Liver (tissue), 9 donors: ENCODE results near the gene CFAP77. TPM values are rescaled to one million over a fixed set of nuclear protein-coding genes. Genes with fewer than 3 reads are reported as not detected.

Experiments
- DNase-seq: peaks from one replicate; pipeline ENCODE4 v3.0.0-alpha.2; 2017; ENCODE audit warnings: low spot score
- H3K27ac ChIP-seq, 2 donors: one replicate each; pipeline ENCODE4 v1.7.0; 2013; ENCODE audit warnings: inconsistent platforms in 2 of 2, low read length in 2 of 2, control low read depth in 1 of 2, low read depth in 1 of 2, mild to moderate bottlenecking in 1 of 2
- H3K27me3 ChIP-seq, 4 donors: one replicate each; pipeline versions ENCODE4 v1.6.1 to v1.7.0; 2013; ENCODE audit warnings: low read length in 3 of 4, inconsistent platforms in 1 of 4, mild to moderate bottlenecking in 1 of 4, moderate library complexity in 1 of 4; ENCODE audit not compliant: control insufficient read depth in 4 of 4, insufficient read depth in 4 of 4
- H3K36me3 ChIP-seq, 4 donors: one replicate each; pipeline versions ENCODE4 v1.6.1 to v1.7.0; 2013; ENCODE audit warnings: low read length in 3 of 4, mild to moderate bottlenecking in 3 of 4, low read depth in 1 of 4, moderate library complexity in 1 of 4; ENCODE audit not compliant: control insufficient read depth in 4 of 4, insufficient read depth in 3 of 4
- H3K4me1 ChIP-seq, 4 donors: one replicate each; pipeline versions ENCODE4 v1.6.1 to v1.7.0; 2013; ENCODE audit warnings: low read length in 3 of 4, mild to moderate bottlenecking in 3 of 4, moderate library complexity in 1 of 4; ENCODE audit not compliant: control insufficient read depth in 4 of 4, insufficient read depth in 4 of 4
- H3K4me3 ChIP-seq, 3 donors: one replicate each; pipeline versions ENCODE4 v1.6.1 to v1.7.0; 2013; ENCODE audit warnings: low read length in 3 of 3, control low read depth in 1 of 3, low read depth in 1 of 3, mild to moderate bottlenecking in 1 of 3
- H3K9ac ChIP-seq, 2 donors: one replicate each; pipeline ENCODE4 v1.7.0; 2013; ENCODE audit warnings: low read length in 2 of 2, mild to moderate bottlenecking in 2 of 2, moderate library complexity in 2 of 2, control low read depth in 1 of 2, low read depth in 1 of 2
- H3K9me3 ChIP-seq, 4 donors: one replicate each; pipeline versions ENCODE4 v1.6.1 to v1.7.0; 2013; ENCODE audit warnings: low read length in 3 of 4; ENCODE audit not compliant: control insufficient read depth in 4 of 4
- ATF3 ChIP-seq: IDR thresholded peaks from 2 replicates; pipeline ENCODE4 v1.6.1; 2016; ENCODE audit warnings: antibody characterized with exemption
- CTCF ChIP-seq: fragments of 150-350 bp; IDR thresholded peaks from 2 replicates; pipeline ENCODE4 v1.5.1; 2017; ENCODE audit warnings: improper control_type of control experiment, low read depth, low read length; ENCODE audit not compliant: missing input control
- EGR1 ChIP-seq, 2 donors: IDR thresholded peaks; 2 replicates each; pipeline ENCODE4 v1.6.1; 2016 to 2018; ENCODE audit warnings: antibody characterized with exemption in 2 of 2, low read depth in 2 of 2
- FOXA1 ChIP-seq: IDR thresholded peaks from 2 replicates; pipeline ENCODE4 v1.6.1; 2016; ENCODE audit warnings: antibody characterized with exemption
- FOXA2 ChIP-seq: IDR thresholded peaks from 2 replicates; pipeline ENCODE4 v1.6.1; 2016; ENCODE audit warnings: antibody characterized with exemption
- GABPA ChIP-seq, 2 donors: IDR thresholded peaks in 1 of 2; conservative IDR thresholded peaks in 1 of 2; 2 replicates each; pipeline ENCODE4 v1.6.1; 2016; ENCODE audit warnings: antibody characterized with exemption in 2 of 2, mild to moderate bottlenecking in 1 of 2, moderate library complexity in 1 of 2
- HNF4G ChIP-seq: IDR thresholded peaks from 2 replicates; pipeline ENCODE4 v1.6.1; 2016; ENCODE audit warnings: antibody characterized with exemption
- JUND ChIP-seq, 2 donors: IDR thresholded peaks; 2 replicates each; pipeline ENCODE4 v1.6.1; 2016; ENCODE audit warnings: antibody characterized with exemption in 2 of 2
- NR2F2 ChIP-seq: IDR thresholded peaks from 2 replicates; pipeline ENCODE4 v1.6.1; 2016; ENCODE audit warnings: antibody characterized with exemption
- RAD21 ChIP-seq, 2 donors: IDR thresholded peaks; 2 replicates each; pipeline ENCODE4 v1.6.1; 2016; ENCODE audit warnings: antibody characterized with exemption in 2 of 2, mild to moderate bottlenecking in 2 of 2
- REST ChIP-seq: IDR thresholded peaks from 2 replicates; pipeline ENCODE4 v1.6.1; 2016; ENCODE audit warnings: antibody characterized with exemption, mild to moderate bottlenecking
- TAF1 ChIP-seq: conservative IDR thresholded peaks from 2 replicates; pipeline ENCODE4 v1.6.1; 2016; ENCODE audit warnings: antibody characterized with exemption, mild to moderate bottlenecking
- YY1 ChIP-seq: IDR thresholded peaks from 2 replicates; pipeline ENCODE4 v1.6.1; 2016; ENCODE audit warnings: antibody characterized with exemption, mild to moderate bottlenecking
- ZBTB33 ChIP-seq: IDR thresholded peaks from 2 replicates; pipeline ENCODE4 v1.6.1; 2016; ENCODE audit warnings: antibody characterized with exemption
- WGBS: extraction: QIAGEN DNeasy Blood & Tissue Kit; methylation state at CpG from one replicate; pipeline ENCODE4 v1.1.7; 2013; 5-methylcytosine and 5-hydroxymethylcytosine counted together
- polyA plus RNA-seq, 2 donors: library from polyadenylated mRNA; stranded (reverse) in 1 of 2; unstranded in 1 of 2; fragments of 200-250 nt in 1 of 2; fragments of >200 nt in 1 of 2; fragmentation: Nextera tagmentation in 1 of 2; extraction: Ambion mirVana in 1 of 2; gene quantifications; one replicate each; pipeline versions ENCODE4 v1.2.1 to v1.2.3, GENCODE V29; 2013 to 2015
- total RNA-seq, 2 donors: library from RNA; depleted of rRNA; stranded (reverse); fragments of >200 nt; gene quantifications; one replicate each; pipeline ENCODE4 v1.2.3, GENCODE V29; 2014
- donor health status: healthy.
- donor health status: healthy.
- donor health status: healthy.
- donor health status: healthy.
- donor health status: healthy.

Gene CFAP77
- total and polyA plus RNA-seq, 4 donors = not detected

- DNase-seq = no peak
- no peaks in the 10 kb centered on the region for H3K4me1 ChIP-seq
- no peak for TF ChIP-seq ZBTB33
- no peak for TF ChIP-seq EGR1 (IDR thresholded peaks at IDR 0.05; ENCODE audit: low read depth in 2 of 2)
- TF ChIP-seq CTCF = no peak
- TF ChIP-seq FOXA1 = no peak
- no peak for TF ChIP-seq NR2F2
- TF ChIP-seq ATF3 = no peak
- no peak for TF ChIP-seq REST
- no peak for TF ChIP-seq FOXA2
- TF ChIP-seq TAF1 = no peak
- TF ChIP-seq RAD21 (IDR thresholded peaks at IDR 0.05) = no peak
- no peak for TF ChIP-seq HNF4G
- no peak for TF ChIP-seq YY1
- no peak for TF ChIP-seq JUND (IDR thresholded peaks at IDR 0.05)
- no peak overlapping the region for H3K4me3 ChIP-seq
- H3K27me3 ChIP-seq = no peaks in the 10 kb centered on the region
- no peak overlapping the region for H3K27ac ChIP-seq
- H3K36me3 ChIP-seq = peaks cover 6 to 65% (median 37%) of the 10 kb centered on the region in 4 donors
- 93% methylated on average over 2 of the region's 2 CpGs for WGBS
- H3K9me3 ChIP-seq = no peaks in the 10 kb centered on the region
- no peak overlapping the region for H3K9ac ChIP-seq
Measured at GRCh38 chr9:132615774-132616173, 205.8 kb downstream of the CFAP77 start.

- H3K9me3 ChIP-seq = no peaks in the 10 kb centered on the region
- DNase-seq = no peak
- H3K36me3 ChIP-seq = peaks cover 6 to 55% (median 32%) of the 10 kb centered on the region in 4 donors
- WGBS = 95% methylated on average over 5 of the region's 5 CpGs
- TF ChIP-seq YY1 (no peak), RAD21 (IDR thresholded peaks at IDR 0.05) (no peak), ZBTB33 (no peak), CTCF (no peak), NR2F2 (no peak), JUND (IDR thresholded peaks at IDR 0.05) (no peak), GABPA (IDR thresholded peaks at IDR 0.05 in 1 of 2, conservative IDR thresholded peaks at IDR 0.05 in 1 of 2) (no peak), FOXA1 (no peak)
- no peaks in the 10 kb centered on the region for H3K27me3 ChIP-seq
- no peak overlapping the region for H3K27ac ChIP-seq
- no peaks in the 10 kb centered on the region for H3K4me1 ChIP-seq
- no peak overlapping the region for H3K9ac ChIP-seq
- no peak overlapping the region for H3K4me3 ChIP-seq
Measured at GRCh38 chr9:132616725-132617124, 206.7 kb downstream of the CFAP77 start.
